Stomach (tissue), 9 donors: ENCODE results near the gene SLC35E3. TPM values are rescaled to one million over a fixed set of nuclear protein-coding genes. Genes with fewer than 3 reads are reported as not detected.

Experiments used
- DNase-seq, 2 donors: peaks; one replicate each; pipeline versions ENCODE4 v3.0.0 to v3.0.0-alpha.2; 2013 to 2019
- H3K27ac ChIP-seq, 5 donors: fragments of 200-600 bp in 4 of 5; sonication (generic) in 4 of 5; one replicate each; pipeline ENCODE4 v1.5.1; 2013 to 2019; ENCODE audit warnings: mild to moderate bottlenecking in 1 of 5, moderate library complexity in 1 of 5
- H3K27me3 ChIP-seq, 3 donors: fragments of 200-600 bp; sonication (generic); one replicate each; pipeline ENCODE4 v1.5.1; 2017 to 2019; ENCODE audit warnings: mixed run types in 1 of 3
- H3K36me3 ChIP-seq, 4 donors: fragments of 200-600 bp; sonication (generic); 1 replicate in 3 of 4; 2 replicates in 1 of 4; pipeline ENCODE4 v1.5.1; 2016 to 2019
- H3K4me1 ChIP-seq, 4 donors: fragments of 200-600 bp; sonication (generic); one replicate each; pipeline ENCODE4 v1.5.1; 2016 to 2019
- H3K4me3 ChIP-seq, 4 donors: fragments of 200-600 bp; sonication (generic) in 3 of 4; one replicate each; pipeline ENCODE4 v1.5.1; 2016 to 2019; ENCODE audit warnings: mild to moderate bottlenecking in 1 of 4
- H3K9me3 ChIP-seq, 4 donors: fragments of 200-600 bp; sonication (generic); one replicate each; pipeline ENCODE4 v1.5.1; 2016 to 2019
- EP300 ChIP-seq: sonication (generic); formaldehyde crosslinking; IDR thresholded peaks from one replicate; pipeline ENCODE4 v1.6.1; 2017; ENCODE audit warnings: antibody characterized with exemption
- POLR2A ChIP-seq, 4 donors: fragments of 450-650 bp; IDR thresholded peaks; one replicate each; pipeline ENCODE4 v1.6.1; 2016; ENCODE audit warnings: antibody characterized with exemption in 4 of 4, control low read depth in 2 of 4, mild to moderate bottlenecking in 1 of 4, moderate library complexity in 1 of 4
- POLR2AphosphoS5 ChIP-seq, 3 donors: sonication (generic); formaldehyde crosslinking; IDR thresholded peaks; one replicate each; pipeline ENCODE4 v1.6.1; 2016; ENCODE audit warnings: antibody characterized with exemption in 3 of 3
- WGBS, 5 donors: extraction: QIAGEN DNeasy Blood & Tissue Kit in 3 of 5; methylation state at CpG; one replicate each; pipeline versions ENCODE4 v1.1.5 to v1.1.7; 2013 to 2018; 5-methylcytosine and 5-hydroxymethylcytosine counted together
- intact Hi-C: fragments of 100-400 bp; cut with DNase I; formaldehyde crosslinking; loops from one replicate; pipeline ENCODE4 v1.15.1; 2023; ENCODE audit warnings: low total_unique reads
- polyA plus RNA-seq, 3 donors: library from polyadenylated mRNA; stranded (reverse); fragments of 200-250 nt; gene quantifications; one replicate each; pipeline ENCODE4 v1.2.3, GENCODE V29; 2013
- total RNA-seq, 5 donors: library from RNA; depleted of rRNA; stranded (reverse); fragments of >200 nt; gene quantifications; one replicate each; pipeline versions ENCODE4 v1.1.0 to v1.2.3, GENCODE V29; 2014 to 2016
- TF ChIP-seq, protein P1 (sequence below), 7 experiments: fragments of 450-650 bp in 4 of 7; fragments of 200-600 bp in 3 of 7; sonication (generic) in 3 of 7; IDR thresholded peaks; one replicate each; pipeline ENCODE4 v1.5.1; 2016 to 2019; ENCODE audit warnings: antibody characterized with exemption in 7 of 7, control low read depth in 2 of 7, mild to moderate bottlenecking in 1 of 7
- donor health status: healthy with polysubstance abuse.
- donor health status: Bipolar disorder and iron deficiency.
- donor health status: healthy.

SLC35E3 gene
- total and polyA plus RNA-seq, 8 donors, result under 0.01 to 5.9 (median 1.9) TPM

DNA sequence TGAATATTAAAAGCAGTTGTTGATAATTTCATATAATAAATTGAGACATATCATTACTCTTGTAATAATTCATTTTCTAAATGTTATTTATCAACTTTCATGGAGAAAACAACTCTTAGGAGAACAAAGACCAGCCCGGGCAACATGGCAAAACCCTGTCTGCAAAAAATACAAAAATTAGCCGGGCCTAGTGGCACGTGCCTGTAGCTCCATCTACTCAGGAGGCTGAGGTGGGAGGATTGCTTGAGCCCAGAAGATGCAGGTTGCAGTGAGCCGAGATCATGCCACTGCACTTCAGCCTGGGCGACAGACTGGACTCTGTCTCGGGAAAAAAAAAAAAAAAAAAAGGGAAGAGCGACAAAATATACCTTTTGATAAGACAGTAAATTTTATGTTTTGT, 21.2 kb downstream of the SLC35E3 start:
- TF ChIP-seq POLR2AphosphoS5 (IDR thresholded peaks at IDR 0.05) (no peak), POLR2A (IDR thresholded peaks at IDR 0.05) (no peak), EP300 (no peak)
- TF ChIP-seq, protein P1, sequence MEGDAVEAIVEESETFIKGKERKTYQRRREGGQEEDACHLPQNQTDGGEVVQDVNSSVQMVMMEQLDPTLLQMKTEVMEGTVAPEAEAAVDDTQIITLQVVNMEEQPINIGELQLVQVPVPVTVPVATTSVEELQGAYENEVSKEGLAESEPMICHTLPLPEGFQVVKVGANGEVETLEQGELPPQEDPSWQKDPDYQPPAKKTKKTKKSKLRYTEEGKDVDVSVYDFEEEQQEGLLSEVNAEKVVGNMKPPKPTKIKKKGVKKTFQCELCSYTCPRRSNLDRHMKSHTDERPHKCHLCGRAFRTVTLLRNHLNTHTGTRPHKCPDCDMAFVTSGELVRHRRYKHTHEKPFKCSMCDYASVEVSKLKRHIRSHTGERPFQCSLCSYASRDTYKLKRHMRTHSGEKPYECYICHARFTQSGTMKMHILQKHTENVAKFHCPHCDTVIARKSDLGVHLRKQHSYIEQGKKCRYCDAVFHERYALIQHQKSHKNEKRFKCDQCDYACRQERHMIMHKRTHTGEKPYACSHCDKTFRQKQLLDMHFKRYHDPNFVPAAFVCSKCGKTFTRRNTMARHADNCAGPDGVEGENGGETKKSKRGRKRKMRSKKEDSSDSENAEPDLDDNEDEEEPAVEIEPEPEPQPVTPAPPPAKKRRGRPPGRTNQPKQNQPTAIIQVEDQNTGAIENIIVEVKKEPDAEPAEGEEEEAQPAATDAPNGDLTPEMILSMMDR (IDR thresholded peaks at IDR 0.05), result no peak
- 89 to 97% (median 94%) methylated on average over 7 of the region's 7 CpGs for WGBS, 5 donors
- H3K27me3 ChIP-seq, result no peaks in the 10 kb centered on the region
- intact Hi-C loops, result no loop called here
- H3K9me3 ChIP-seq, result no peaks in the 10 kb centered on the region
- DNase-seq, result no peak
- H3K27ac ChIP-seq, result no peak overlapping the region
- no peaks in the 10 kb centered on the region for H3K4me1 ChIP-seq
- H3K4me3 ChIP-seq, result no peak overlapping the region
- peaks cover 7 to 66% (median 42%) of the 10 kb centered on the region in 4 donors for H3K36me3 ChIP-seq

- 89 to 95% (median 93%) methylated on average over 4 of the region's 4 CpGs for WGBS, 5 donors
- no peak for DNase-seq
- no peak for TF ChIP-seq EP300
- TF ChIP-seq, protein P1 (IDR thresholded peaks at IDR 0.05), result no peak
- H3K4me3 ChIP-seq, result no peak overlapping the region
- H3K27ac ChIP-seq, result no peak overlapping the region
- H3K27me3 ChIP-seq, result no peaks in the 10 kb centered on the region
- intact Hi-C loops, result no loop called here
- no peaks in the 10 kb centered on the region for H3K4me1 ChIP-seq
- H3K9me3 ChIP-seq, result no peaks in the 10 kb centered on the region
- peaks cover 7 to 53% (median 29%) of the 10 kb centered on the region in 4 donors for H3K36me3 ChIP-seq
These were observed 22.5 kb downstream of the SLC35E3 start for GRCh38 chr12:68768431-68768939.

DNA sequence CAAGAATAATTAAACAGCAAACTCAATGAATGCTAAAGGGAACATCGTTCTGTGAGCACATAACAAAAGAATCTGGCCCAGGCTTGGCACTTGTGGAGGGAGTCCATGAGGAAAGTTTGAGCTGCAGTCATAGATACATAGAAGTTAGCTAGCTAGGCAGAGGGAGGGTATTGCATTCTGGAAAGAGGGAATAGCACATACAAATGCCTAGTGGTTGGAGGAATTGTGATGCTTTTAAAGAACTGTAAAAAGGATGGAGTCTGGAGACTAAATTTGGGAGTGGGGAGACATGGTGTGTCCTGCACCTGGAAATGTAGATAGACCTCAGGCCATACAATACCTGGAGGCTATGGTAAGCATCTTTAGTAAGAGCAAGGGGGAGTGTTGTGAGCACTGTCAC, 24.0 kb downstream of the SLC35E3 start:
- Histone ChIP-seq H3K36me3 (peaks cover 7 to 39% (median 16%) of the 10 kb centered on the region in 4 donors), H3K27me3 (no peaks in the 10 kb centered on the region), H3K27ac (no peak overlapping the region), H3K4me1 (no peaks in the 10 kb centered on the region), H3K4me3 (no peak overlapping the region), H3K9me3 (no peaks in the 10 kb centered on the region)
- no peak for DNase-seq
- TF ChIP-seq EP300, result no peak
- intact Hi-C loops, result no loop called here
- WGBS, 5 donors, result 81 to 98% (median 90%) methylated on average over 1 of the region's 1 CpG

GRCh38 chr12:68771223-68771925, 25.4 kb downstream of the SLC35E3 start:
- DNase-seq, result no peak
- TF ChIP-seq EP300 (no peak), POLR2A (IDR thresholded peaks at IDR 0.05) (no peak), POLR2AphosphoS5 (IDR thresholded peaks at IDR 0.05) (no peak)
- TF ChIP-seq, protein P1 (IDR thresholded peaks at IDR 0.05), result no peak
- no peak overlapping the region for H3K27ac ChIP-seq
- 89 to 91% (median 90%) methylated on average over 5 of the region's 5 CpGs for WGBS, 5 donors
- H3K36me3 ChIP-seq, result peaks cover 6 to 24% (median 9%) of the 10 kb centered on the region in 4 donors
- H3K9me3 ChIP-seq, result no peaks in the 10 kb centered on the region
- intact Hi-C loops, result no loop called here
- no peaks in the 10 kb centered on the region for H3K4me1 ChIP-seq
- H3K4me3 ChIP-seq, result no peak overlapping the region
- no peaks in the 10 kb centered on the region for H3K27me3 ChIP-seq

DNA sequence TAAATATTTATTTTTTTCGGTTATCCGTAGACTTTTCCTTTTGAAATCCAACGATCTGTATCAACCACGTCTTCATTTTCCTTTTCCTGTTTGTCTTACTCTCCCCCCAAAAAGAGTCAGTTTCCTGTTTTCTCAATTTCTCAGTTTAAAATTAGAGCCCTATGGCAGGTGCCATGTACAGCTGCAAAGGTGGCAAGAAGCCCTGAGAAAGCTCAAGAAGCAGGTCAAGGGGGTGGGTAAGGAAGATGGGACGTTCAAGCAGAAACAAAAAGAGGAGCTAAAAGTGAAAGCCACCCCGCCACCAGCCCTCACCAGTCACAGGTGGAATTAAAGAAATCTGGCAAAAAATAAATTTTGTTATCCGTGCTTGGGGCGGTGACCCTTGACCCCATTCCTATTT, 26.7 kb downstream of the SLC35E3 start:
- WGBS, 5 donors, result 70 to 75% (median 73%) methylated on average over 8 of the region's 8 CpGs
- H3K36me3 ChIP-seq, result peaks cover 0 to 12% (median 0%) of the 10 kb centered on the region in 4 donors
- TF ChIP-seq EP300, result no peak
- no peak for TF ChIP-seq POLR2A (IDR thresholded peaks at IDR 0.05)
- TF ChIP-seq, protein P1 (IDR thresholded peaks at IDR 0.05), result no peak
- TF ChIP-seq POLR2AphosphoS5 (IDR thresholded peaks at IDR 0.05), result no peak
- H3K27ac ChIP-seq, result no peak overlapping the region
- intact Hi-C loops, result no loop called here
- H3K9me3 ChIP-seq, result no peaks in the 10 kb centered on the region
- no peaks in the 10 kb centered on the region for H3K27me3 ChIP-seq
- DNase-seq, result no peak
- no peak overlapping the region for H3K4me3 ChIP-seq
- H3K4me1 ChIP-seq, result no peaks in the 10 kb centered on the region
